OCI-LY7 (cell line): ENCODE data around the gene ALDH3A1. TPM values are rescaled to one million over a fixed set of nuclear protein-coding genes. Genes with fewer than 3 reads are reported as not detected.

ENCODE experiments used
- BruUV-seq: library from RNA; stranded (reverse); fragments of 400-500 nt; replicated peaks from 2 replicates; lab custom pipeline; 2021; lab: Mats Ljungman, UMichigan
- CTCF ChIA-PET: fragments of 300-600 bp; sonication (Branson Sonifier 250); formaldehyde crosslinking; loops from one replicate; lab custom pipeline; 2022; ENCODE audit warnings: antibody characterized with exemption; ENCODE audit not compliant: unreplicated experiment; lab: Charles Lee
- POLR2A ChIA-PET: fragments of 300-600 bp; sonication (Branson Sonifier 250); formaldehyde crosslinking; loops from one replicate; lab custom pipeline; 2022; ENCODE audit warnings: antibody characterized with exemption; lab: Charles Lee
- DNase-seq: peaks from one replicate; pipeline ENCODE4 v3.0.0-alpha.2; 2015; ENCODE audit warnings: low spot score
- H2AFZ ChIP-seq: fragments of 200-600 bp; sonication (generic), shearing (Covaris generic); 2 replicates; pipeline ENCODE4 v1.6.1; 2014; ENCODE audit warnings: mild to moderate bottlenecking, antibody characterized with exemption, low read length, moderate library complexity
- H3K27ac ChIP-seq: fragments of 200-600 bp; sonication (generic); 2 replicates; pipeline ENCODE4 v1.5.1; 2014; ENCODE audit warnings: mixed run types, low read depth, mild to moderate bottlenecking, moderate library complexity, low read length, inconsistent platforms; ENCODE audit not compliant: poor library complexity, severe bottlenecking
- H3K36me3 ChIP-seq: fragments of 200-600 bp; sonication (generic); 2 replicates; pipeline ENCODE4 v1.6.1; 2014; ENCODE audit warnings: mild to moderate bottlenecking, antibody characterized with exemption, low read length, moderate library complexity, mixed read lengths; ENCODE audit not compliant: insufficient read depth
- H3K4me1 ChIP-seq: fragments of 200-600 bp; sonication (generic); 2 replicates; pipeline ENCODE4 v1.5.1; 2014; ENCODE audit warnings: mild to moderate bottlenecking, low read length; ENCODE audit not compliant: insufficient read depth, poor library complexity, severe bottlenecking
- H3K4me2 ChIP-seq: fragments of 200-600 bp; sonication (generic); 2 replicates; pipeline ENCODE4 v1.6.1; 2014; ENCODE audit warnings: mild to moderate bottlenecking, low read length
- H3K4me3 ChIP-seq: fragments of 200-600 bp; sonication (generic); 2 replicates; pipeline ENCODE4 v1.5.1; 2014; ENCODE audit warnings: mild to moderate bottlenecking, low read depth, low read length; ENCODE audit not compliant: poor library complexity, severe bottlenecking
- H3K79me2 ChIP-seq: fragments of 200-600 bp; sonication (generic); 2 replicates; pipeline ENCODE4 v1.6.1; 2016; ENCODE audit warnings: low read depth, mild to moderate bottlenecking, low read length, moderate library complexity, mixed read lengths; ENCODE audit not compliant: insufficient read depth
- H3K9me2 ChIP-seq: fragments of 200-600 bp; sonication (generic); 2 replicates; pipeline ENCODE4 v1.6.1; 2016; ENCODE audit warnings: mild to moderate bottlenecking, low read length, mixed read lengths; ENCODE audit not compliant: insufficient read depth
- H3K9me3 ChIP-seq: fragments of 200-600 bp; sonication (generic); 2 replicates; pipeline ENCODE4 v1.6.1; 2014; ENCODE audit warnings: mild to moderate bottlenecking, mixed run types, low read length, mixed read lengths
- H4K20me1 ChIP-seq: fragments of 200-600 bp; sonication (generic); 2 replicates; pipeline ENCODE4 v1.6.1; 2014; ENCODE audit warnings: mild to moderate bottlenecking, antibody characterized with exemption, low read length, moderate library complexity, mixed read lengths; ENCODE audit not compliant: insufficient read depth
- EZH2phosphoT487 ChIP-seq: fragments of 200-600 bp; sonication (generic); IDR thresholded peaks from 2 replicates; pipeline ENCODE4 v1.6.1; 2018; ENCODE audit warnings: low read depth, borderline replicate concordance, mild to moderate bottlenecking, mixed run types, antibody characterized with exemption, low read length, moderate library complexity, mixed read lengths
- intact Hi-C: fragments of 100-400 bp; cut with micrococcal nuclease; formaldehyde crosslinking; loops from one replicate; pipeline ENCODE4 v1.10.0; 2022; ENCODE audit not compliant: unreplicated experiment
- total RNA-seq, 2 experiments: library from RNA; depleted of rRNA in 1 of 2; stranded (reverse); fragments of >200 nt in 1 of 2; shearing (Covaris generic) in 1 of 2; gene quantifications; 2 replicates each; pipeline ENCODE4 v1.2.3, GENCODE V29; 2014 to 2022
- TF ChIP-seq, protein P1 (sequence below): fragments of 200-600 bp; sonication (generic); conservative IDR thresholded peaks from 2 replicates; pipeline ENCODE4 v1.5.1; 2014; ENCODE audit warnings: mild to moderate bottlenecking, antibody characterized with exemption, low read length, moderate library complexity, mixed read lengths

ALDH3A1 gene
- total RNA-seq, 2 experiments from 2014 or later = 0.16 TPM; not detected in 1

DNA sequence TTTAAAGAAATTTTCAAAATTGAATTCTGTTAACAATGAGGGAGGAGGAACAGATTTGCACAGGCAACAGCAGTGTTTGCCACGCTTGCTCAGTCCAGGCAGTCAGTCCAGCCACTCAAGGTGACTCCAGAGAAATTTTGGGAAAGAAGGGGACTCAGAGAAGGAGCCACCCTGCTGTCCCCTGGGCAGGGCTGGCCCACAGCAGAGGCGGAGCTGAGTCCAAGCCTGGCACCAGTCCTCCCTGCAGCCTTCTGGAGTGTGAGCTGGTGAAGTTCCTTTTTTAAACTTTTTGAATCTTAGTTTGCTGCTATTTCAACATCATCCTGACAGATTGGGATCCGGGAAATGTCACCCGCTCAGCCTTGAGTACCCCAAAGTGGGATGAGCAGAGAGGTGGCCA lies 17.3 kb downstream of the ALDH3A1 start:
- H3K4me2 ChIP-seq = no peak overlapping the region
- no peaks in the 10 kb centered on the region for H3K9me2 ChIP-seq
- no peak overlapping the region for H3K4me3 ChIP-seq
- H4K20me1 ChIP-seq = no peaks in the 10 kb centered on the region
- no peaks in the 10 kb centered on the region for H3K36me3 ChIP-seq
- POLR2A ChIA-PET = no interaction called here
- no peak for DNase-seq
- no peaks in the 10 kb centered on the region for H3K9me3 ChIP-seq
- no TSS peak for BruUV-seq
- TF ChIP-seq, protein P1, sequence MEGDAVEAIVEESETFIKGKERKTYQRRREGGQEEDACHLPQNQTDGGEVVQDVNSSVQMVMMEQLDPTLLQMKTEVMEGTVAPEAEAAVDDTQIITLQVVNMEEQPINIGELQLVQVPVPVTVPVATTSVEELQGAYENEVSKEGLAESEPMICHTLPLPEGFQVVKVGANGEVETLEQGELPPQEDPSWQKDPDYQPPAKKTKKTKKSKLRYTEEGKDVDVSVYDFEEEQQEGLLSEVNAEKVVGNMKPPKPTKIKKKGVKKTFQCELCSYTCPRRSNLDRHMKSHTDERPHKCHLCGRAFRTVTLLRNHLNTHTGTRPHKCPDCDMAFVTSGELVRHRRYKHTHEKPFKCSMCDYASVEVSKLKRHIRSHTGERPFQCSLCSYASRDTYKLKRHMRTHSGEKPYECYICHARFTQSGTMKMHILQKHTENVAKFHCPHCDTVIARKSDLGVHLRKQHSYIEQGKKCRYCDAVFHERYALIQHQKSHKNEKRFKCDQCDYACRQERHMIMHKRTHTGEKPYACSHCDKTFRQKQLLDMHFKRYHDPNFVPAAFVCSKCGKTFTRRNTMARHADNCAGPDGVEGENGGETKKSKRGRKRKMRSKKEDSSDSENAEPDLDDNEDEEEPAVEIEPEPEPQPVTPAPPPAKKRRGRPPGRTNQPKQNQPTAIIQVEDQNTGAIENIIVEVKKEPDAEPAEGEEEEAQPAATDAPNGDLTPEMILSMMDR = no peak
- TF ChIP-seq EZH2phosphoT487 = no peak
- intact Hi-C loops = no loop called here
- no peaks in the 10 kb centered on the region for H3K4me1 ChIP-seq
- CTCF ChIA-PET = no interaction called here
- no peaks in the 10 kb centered on the region for H3K79me2 ChIP-seq
- H3K27ac ChIP-seq = no peak overlapping the region
- H2AFZ ChIP-seq = no peak overlapping the region

GRCh38 chr17:19729900-19730299 lies 18.2 kb downstream of the ALDH3A1 start:
- BruUV-seq = no TSS peak
- Histone ChIP-seq H3K4me3 (no peak overlapping the region), H3K4me2 (no peak overlapping the region), H2AFZ (no peak overlapping the region), H3K36me3 (no peaks in the 10 kb centered on the region), H3K4me1 (no peaks in the 10 kb centered on the region), H3K79me2 (no peaks in the 10 kb centered on the region), H3K9me3 (no peaks in the 10 kb centered on the region), H3K9me2 (no peaks in the 10 kb centered on the region), H4K20me1 (no peaks in the 10 kb centered on the region), H3K27ac (no peak overlapping the region)
- TF ChIP-seq, protein P1 = no peak
- TF ChIP-seq EZH2phosphoT487 = no peak
- POLR2A ChIA-PET = no interaction called here
- intact Hi-C loops = no loop called here
- CTCF ChIA-PET = no interaction called here
- no peak for DNase-seq

GRCh38 chr17:19728084-19728495 lies 20.0 kb downstream of the ALDH3A1 start:
- BruUV-seq = no TSS peak
- DNase-seq = no peak
- no peak overlapping the region for H3K4me2 ChIP-seq
- no peaks in the 10 kb centered on the region for H3K79me2 ChIP-seq
- intact Hi-C loops = no loop called here
- no peak overlapping the region for H3K4me3 ChIP-seq
- no peak overlapping the region for H2AFZ ChIP-seq
- no peaks in the 10 kb centered on the region for H3K4me1 ChIP-seq
- no peaks in the 10 kb centered on the region for H3K9me3 ChIP-seq
- no peaks in the 10 kb centered on the region for H3K36me3 ChIP-seq
- POLR2A ChIA-PET = interaction anchor here (0.8 kb wide), 1 partner anchor 16 kb away, joined by 3 read pairs; no protein-coding TSS in a partner anchor
- H3K9me2 ChIP-seq = no peaks in the 10 kb centered on the region
- no peaks in the 10 kb centered on the region for H4K20me1 ChIP-seq
- no peak overlapping the region for H3K27ac ChIP-seq
- CTCF ChIA-PET = no interaction called here
- no peak for TF ChIP-seq EZH2phosphoT487
- TF ChIP-seq, protein P1 = no peak
